Measurements from ENCODE around the gene ZNF845. TPM values are rescaled to one million over a fixed set of nuclear protein-coding genes. Genes with fewer than 3 reads are reported as not detected.
A peak's percentile ranks its signal among the peaks of the same experiment; 100 is the strongest.

Gene ZNF845
- total RNA-seq, 1 experiment from 2014 or later = 18.5 TPM

DNA sequence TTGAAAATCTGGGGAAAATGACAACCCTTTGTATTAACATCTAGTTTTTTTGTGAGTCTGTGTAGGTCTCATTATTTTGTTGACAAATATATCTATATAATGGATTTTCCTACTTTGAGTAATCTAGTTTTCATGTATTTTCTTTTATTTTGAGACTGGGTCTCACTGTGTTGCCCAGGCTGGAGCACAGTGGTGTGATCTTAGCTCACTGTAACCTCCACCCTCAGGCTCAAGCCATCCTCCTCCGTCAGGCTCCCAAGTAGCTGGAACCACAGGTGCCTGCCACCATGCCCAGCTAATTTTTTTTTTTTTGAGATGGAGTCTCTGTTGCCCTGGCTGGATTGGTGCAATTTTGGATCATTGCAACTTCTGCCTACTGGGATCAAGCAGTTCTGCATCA is 41.2 kb downstream of the ZNF845 start:
- peak overlapping the region; percentile 34; the same call in 1 of the 2 replicates for H3K27ac Mint-ChIP-seq
- CTCF ChIA-PET = no interaction called here
- ATAC-seq (no peak), DNase-seq (ENCODE audit: low spot score) (no peak)
- no peaks in the 10 kb centered on the region for H3K27me3 Mint-ChIP-seq (ENCODE audit: low read depth)
- peaks cover 71% of the 10 kb centered on the region for H3K36me3 Mint-ChIP-seq
- H3K9me3 Mint-ChIP-seq = peaks cover 5% of the 10 kb centered on the region
- no peak for TF ChIP-seq ELF4 (CRISPR knock-in tag; IDR thresholded peaks at IDR 0.05; ENCODE audit: low read depth)
- peak; percentile 90 for TF ChIP-seq ZNF121 (CRISPR knock-in tag; IDR thresholded peaks at IDR 0.05)
- POLR2A ChIA-PET = no interaction called here
- peaks cover 54% of the 10 kb centered on the region for H3K4me1 Mint-ChIP-seq
- H3K4me3 Mint-ChIP-seq = no peak overlapping the region

DNA sequence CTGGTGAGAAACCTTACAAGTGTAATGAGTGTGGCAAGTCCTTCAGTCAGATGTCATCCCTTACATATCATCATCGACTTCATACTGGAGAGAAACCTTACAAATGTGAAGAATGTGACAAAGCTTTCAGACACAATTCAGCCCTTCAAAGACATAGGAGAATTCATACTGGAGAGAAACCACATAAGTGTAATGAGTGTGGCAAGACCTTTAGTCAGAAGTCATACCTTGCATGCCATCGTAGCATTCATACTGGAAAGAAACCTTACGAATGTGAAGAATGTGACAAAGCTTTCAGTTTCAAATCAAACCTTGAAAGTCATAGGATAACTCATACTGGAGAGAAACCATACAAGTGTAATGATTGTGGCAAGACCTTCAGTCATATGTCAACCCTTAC is 47.8 kb downstream of the ZNF845 start:
- TF ChIP-seq ZNF423 (CRISPR knock-in tag; IDR thresholded peaks at IDR 0.05) (no peak), ATF1 (CRISPR knock-in tag; IDR thresholded peaks at IDR 0.05) (no peak), CREM (CRISPR knock-in tag; IDR thresholded peaks at IDR 0.05) (no peak), CBFB (CRISPR knock-in tag; IDR thresholded peaks at IDR 0.05; ENCODE audit: low read depth) (no peak), FOXK1 (CRISPR knock-in tag; IDR thresholded peaks at IDR 0.05) (no peak), NFATC4 (CRISPR knock-in tag; IDR thresholded peaks at IDR 0.05) (no peak), ELF4 (CRISPR knock-in tag; IDR thresholded peaks at IDR 0.05; ENCODE audit: low read depth) (no peak), ETV6 (CRISPR knock-in tag; IDR thresholded peaks at IDR 0.05) (no peak), RELA (CRISPR knock-in tag; IDR thresholded peaks at IDR 0.05; ENCODE audit: borderline replicate concordance) (no peak)
- TF ChIP-seq, protein P1, sequence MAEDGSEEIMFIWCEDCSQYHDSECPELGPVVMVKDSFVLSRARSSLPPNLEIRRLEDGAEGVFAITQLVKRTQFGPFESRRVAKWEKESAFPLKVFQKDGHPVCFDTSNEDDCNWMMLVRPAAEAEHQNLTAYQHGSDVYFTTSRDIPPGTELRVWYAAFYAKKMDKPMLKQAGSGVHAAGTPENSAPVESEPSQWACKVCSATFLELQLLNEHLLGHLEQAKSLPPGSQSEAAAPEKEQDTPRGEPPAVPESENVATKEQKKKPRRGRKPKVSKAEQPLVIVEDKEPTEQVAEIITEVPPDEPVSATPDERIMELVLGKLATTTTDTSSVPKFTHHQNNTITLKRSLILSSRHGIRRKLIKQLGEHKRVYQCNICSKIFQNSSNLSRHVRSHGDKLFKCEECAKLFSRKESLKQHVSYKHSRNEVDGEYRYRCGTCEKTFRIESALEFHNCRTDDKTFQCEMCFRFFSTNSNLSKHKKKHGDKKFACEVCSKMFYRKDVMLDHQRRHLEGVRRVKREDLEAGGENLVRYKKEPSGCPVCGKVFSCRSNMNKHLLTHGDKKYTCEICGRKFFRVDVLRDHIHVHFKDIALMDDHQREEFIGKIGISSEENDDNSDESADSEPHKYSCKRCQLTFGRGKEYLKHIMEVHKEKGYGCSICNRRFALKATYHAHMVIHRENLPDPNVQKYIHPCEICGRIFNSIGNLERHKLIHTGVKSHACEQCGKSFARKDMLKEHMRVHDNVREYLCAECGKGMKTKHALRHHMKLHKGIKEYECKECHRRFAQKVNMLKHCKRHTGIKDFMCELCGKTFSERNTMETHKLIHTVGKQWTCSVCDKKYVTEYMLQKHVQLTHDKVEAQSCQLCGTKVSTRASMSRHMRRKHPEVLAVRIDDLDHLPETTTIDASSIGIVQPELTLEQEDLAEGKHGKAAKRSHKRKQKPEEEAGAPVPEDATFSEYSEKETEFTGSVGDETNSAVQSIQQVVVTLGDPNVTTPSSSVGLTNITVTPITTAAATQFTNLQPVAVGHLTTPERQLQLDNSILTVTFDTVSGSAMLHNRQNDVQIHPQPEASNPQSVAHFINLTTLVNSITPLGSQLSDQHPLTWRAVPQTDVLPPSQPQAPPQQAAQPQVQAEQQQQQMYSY (CRISPR knock-in tag; IDR thresholded peaks at IDR 0.05) = no peak
- TF ChIP-seq, protein P2, sequence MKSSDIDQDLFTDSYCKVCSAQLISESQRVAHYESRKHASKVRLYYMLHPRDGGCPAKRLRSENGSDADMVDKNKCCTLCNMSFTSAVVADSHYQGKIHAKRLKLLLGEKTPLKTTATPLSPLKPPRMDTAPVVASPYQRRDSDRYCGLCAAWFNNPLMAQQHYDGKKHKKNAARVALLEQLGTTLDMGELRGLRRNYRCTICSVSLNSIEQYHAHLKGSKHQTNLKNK (CRISPR knock-in tag; IDR thresholded peaks at IDR 0.05) = no peak
- TF ChIP-seq, protein P3, sequence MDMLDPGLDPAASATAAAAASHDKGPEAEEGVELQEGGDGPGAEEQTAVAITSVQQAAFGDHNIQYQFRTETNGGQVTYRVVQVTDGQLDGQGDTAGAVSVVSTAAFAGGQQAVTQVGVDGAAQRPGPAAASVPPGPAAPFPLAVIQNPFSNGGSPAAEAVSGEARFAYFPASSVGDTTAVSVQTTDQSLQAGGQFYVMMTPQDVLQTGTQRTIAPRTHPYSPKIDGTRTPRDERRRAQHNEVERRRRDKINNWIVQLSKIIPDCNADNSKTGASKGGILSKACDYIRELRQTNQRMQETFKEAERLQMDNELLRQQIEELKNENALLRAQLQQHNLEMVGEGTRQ (CRISPR knock-in tag; IDR thresholded peaks at IDR 0.05) = no peak
- TF ChIP-seq, protein P4, sequence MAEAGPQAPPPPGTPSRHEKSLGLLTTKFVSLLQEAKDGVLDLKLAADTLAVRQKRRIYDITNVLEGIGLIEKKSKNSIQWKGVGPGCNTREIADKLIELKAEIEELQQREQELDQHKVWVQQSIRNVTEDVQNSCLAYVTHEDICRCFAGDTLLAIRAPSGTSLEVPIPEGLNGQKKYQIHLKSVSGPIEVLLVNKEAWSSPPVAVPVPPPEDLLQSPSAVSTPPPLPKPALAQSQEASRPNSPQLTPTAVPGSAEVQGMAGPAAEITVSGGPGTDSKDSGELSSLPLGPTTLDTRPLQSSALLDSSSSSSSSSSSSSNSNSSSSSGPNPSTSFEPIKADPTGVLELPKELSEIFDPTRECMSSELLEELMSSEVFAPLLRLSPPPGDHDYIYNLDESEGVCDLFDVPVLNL (CRISPR knock-in tag; IDR thresholded peaks at IDR 0.05; ENCODE audit: borderline replicate concordance, low read depth) = no peak
- H3K9me3 Mint-ChIP-seq = peaks cover 62% of the 10 kb centered on the region
- no peak overlapping the region for H3K4me3 Mint-ChIP-seq

DNA sequence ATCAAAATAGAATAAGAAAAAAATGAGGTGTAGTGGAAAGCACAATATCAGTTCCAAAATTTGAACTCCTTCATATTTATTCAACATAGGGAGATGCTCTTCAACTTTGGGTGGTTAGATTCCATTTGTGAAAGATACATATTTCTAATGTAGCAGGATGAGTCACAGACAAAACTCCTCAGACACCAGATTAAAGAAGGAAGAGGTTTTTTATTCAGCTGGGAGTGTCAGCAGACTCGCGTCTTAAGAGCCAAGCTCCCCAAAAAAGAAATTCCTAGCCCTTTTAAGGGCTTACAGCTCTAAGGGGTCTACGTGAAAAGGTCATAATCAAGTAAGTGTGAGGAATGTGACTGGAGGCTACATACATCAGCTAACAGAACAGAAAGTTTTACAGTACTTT is 54.6 kb downstream of the ZNF845 start:
- Mint-ChIP-seq H3K4me1 (peaks cover 14% of the 10 kb centered on the region), H3K9me3 (peaks cover 34% of the 10 kb centered on the region), H3K4me3 (no peak overlapping the region), H3K36me3 (peaks cover 39% of the 10 kb centered on the region), H3K27me3 (ENCODE audit: low read depth) (no peaks in the 10 kb centered on the region), H3K27ac (no peak overlapping the region)
- DNase-seq (ENCODE audit: low spot score) (no peak), ATAC-seq (no peak)
- no peak for TF ChIP-seq ZNF671 (CRISPR knock-in tag; IDR thresholded peaks at IDR 0.05)
- TF ChIP-seq GTF2I (CRISPR knock-in tag; conservative IDR thresholded peaks at IDR 0.05) = no peak
- TF ChIP-seq KAT7 (CRISPR knock-in tag; IDR thresholded peaks at IDR 0.05; ENCODE audit: borderline replicate concordance) = no peak
- no peak for TF ChIP-seq ZNF138 (CRISPR knock-in tag; conservative IDR thresholded peaks at IDR 0.05)
- TF ChIP-seq NFE2L1 (CRISPR knock-in tag; IDR thresholded peaks at IDR 0.05) = no peak
- no peak for TF ChIP-seq ZNF219 (CRISPR knock-in tag; IDR thresholded peaks at IDR 0.05; ENCODE audit: borderline replicate concordance)
- no peak for TF ChIP-seq FOXJ3 (CRISPR knock-in tag; IDR thresholded peaks at IDR 0.05; ENCODE audit: borderline replicate concordance)
- TF ChIP-seq, protein P5, sequence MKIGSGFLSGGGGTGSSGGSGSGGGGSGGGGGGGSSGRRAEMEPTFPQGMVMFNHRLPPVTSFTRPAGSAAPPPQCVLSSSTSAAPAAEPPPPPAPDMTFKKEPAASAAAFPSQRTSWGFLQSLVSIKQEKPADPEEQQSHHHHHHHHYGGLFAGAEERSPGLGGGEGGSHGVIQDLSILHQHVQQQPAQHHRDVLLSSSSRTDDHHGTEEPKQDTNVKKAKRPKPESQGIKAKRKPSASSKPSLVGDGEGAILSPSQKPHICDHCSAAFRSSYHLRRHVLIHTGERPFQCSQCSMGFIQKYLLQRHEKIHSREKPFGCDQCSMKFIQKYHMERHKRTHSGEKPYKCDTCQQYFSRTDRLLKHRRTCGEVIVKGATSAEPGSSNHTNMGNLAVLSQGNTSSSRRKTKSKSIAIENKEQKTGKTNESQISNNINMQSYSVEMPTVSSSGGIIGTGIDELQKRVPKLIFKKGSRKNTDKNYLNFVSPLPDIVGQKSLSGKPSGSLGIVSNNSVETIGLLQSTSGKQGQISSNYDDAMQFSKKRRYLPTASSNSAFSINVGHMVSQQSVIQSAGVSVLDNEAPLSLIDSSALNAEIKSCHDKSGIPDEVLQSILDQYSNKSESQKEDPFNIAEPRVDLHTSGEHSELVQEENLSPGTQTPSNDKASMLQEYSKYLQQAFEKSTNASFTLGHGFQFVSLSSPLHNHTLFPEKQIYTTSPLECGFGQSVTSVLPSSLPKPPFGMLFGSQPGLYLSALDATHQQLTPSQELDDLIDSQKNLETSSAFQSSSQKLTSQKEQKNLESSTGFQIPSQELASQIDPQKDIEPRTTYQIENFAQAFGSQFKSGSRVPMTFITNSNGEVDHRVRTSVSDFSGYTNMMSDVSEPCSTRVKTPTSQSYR (CRISPR knock-in tag; IDR thresholded peaks at IDR 0.05) = no peak
- CTCF ChIA-PET = no interaction called here
- POLR2A ChIA-PET = no interaction called here

More for the DNA sequence above, 47.8 kb downstream of the ZNF845 start:
- peaks cover 100% of the 10 kb centered on the region for H3K36me3 Mint-ChIP-seq
- ChIA-PET POLR2A (no interaction called here), CTCF (no interaction called here)
- peaks cover 3% of the 10 kb centered on the region for H3K4me1 Mint-ChIP-seq
- H3K27ac Mint-ChIP-seq = no peak overlapping the region
- DNase-seq (ENCODE audit: low spot score) (no peak), ATAC-seq (no peak)
- H3K27me3 Mint-ChIP-seq (ENCODE audit: low read depth) = no peaks in the 10 kb centered on the region
